ENCODE results near the gene PIP5K1B. TPM values are rescaled to one million over a fixed set of nuclear protein-coding genes. Genes with fewer than 3 reads are reported as not detected.
"Not testable (repeated sequence)": the region's sequence is repeated elsewhere in the genome, so short reads cannot be mapped to it uniquely, and the experiment has no call there.

The PIP5K1B gene
- total RNA-seq, 2 experiments from 2014 or later = 0.13 to 0.16 TPM

DNA sequence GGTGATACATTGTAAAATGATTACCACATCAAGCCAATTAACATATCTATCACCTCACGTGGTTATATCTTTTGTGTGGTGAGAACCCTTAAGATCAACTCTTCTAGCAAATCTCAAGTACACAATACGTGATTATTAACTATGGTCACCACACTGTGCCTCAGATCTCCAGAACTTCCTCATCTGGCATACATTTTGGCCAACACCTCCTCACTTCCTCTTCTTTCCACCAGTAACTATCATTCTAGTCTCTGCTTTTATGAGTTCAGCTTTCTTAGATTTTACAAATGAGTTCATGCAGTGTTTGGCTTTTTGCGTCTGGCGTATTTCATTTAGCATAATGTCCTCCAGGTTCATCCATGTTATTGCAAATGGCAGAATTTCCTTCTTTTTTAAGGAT is 273.0 kb downstream of the PIP5K1B start:
- ChIA-PET POLR2A (no interaction called here), CTCF (interaction anchor here (1.6 to 3.7 kb wide), 2 partner anchors 10 to 28 kb away, joined by 5 to 14 read pairs; no protein-coding TSS in a partner anchor)
- H3K4me1 Mint-ChIP-seq (ENCODE audit: low read depth) = peaks cover 35% of the 10 kb centered on the region
- no peak for DNase-seq
- H3K27me3 Mint-ChIP-seq (ENCODE audit: low read depth) = no peaks in the 10 kb centered on the region
- no peaks in the 10 kb centered on the region for H3K9me3 Mint-ChIP-seq (ENCODE audit: insufficient read depth)
- H3K27ac Mint-ChIP-seq = no peak overlapping the region
- ATAC-seq = no peak
- no peaks in the 10 kb centered on the region for H3K36me3 Mint-ChIP-seq (ENCODE audit: low read depth)
- H3K4me3 Mint-ChIP-seq = no peak overlapping the region

DNA sequence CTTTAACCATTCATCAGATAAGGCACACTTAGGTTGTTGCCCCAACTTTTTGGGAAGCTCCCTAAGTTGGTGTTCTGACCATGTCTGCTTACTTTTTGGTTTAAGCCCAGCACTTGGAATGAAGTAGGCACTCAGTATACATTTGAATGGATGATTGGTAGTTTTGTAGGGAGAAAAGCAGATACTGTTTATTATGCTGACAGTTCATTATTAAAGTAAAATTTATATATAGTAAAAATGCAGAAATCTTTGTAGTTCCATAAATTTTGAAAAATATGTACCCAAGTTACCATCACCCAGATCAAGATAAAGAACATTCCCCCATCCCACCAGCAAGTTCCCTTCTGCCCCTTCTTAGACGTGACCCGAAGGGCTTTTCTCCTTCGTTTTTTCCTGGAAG is 273.5 kb downstream of the PIP5K1B start:
- ChIA-PET CTCF (interaction anchor here (1.2 to 3.7 kb wide), 4 partner anchors 11 to 410 kb away, joined by 3 to 14 read pairs (median 8); no protein-coding TSS in a partner anchor), POLR2A (no interaction called here)
- no peaks in the 10 kb centered on the region for H3K36me3 Mint-ChIP-seq (ENCODE audit: low read depth)
- ATAC-seq (no peak), DNase-seq (no peak)
- no peak overlapping the region for H3K27ac Mint-ChIP-seq
- no peak overlapping the region for H3K4me3 Mint-ChIP-seq
- no peaks in the 10 kb centered on the region for H3K27me3 Mint-ChIP-seq (ENCODE audit: low read depth)
- H3K4me1 Mint-ChIP-seq (ENCODE audit: low read depth) = peaks cover 35% of the 10 kb centered on the region
- no peaks in the 10 kb centered on the region for H3K9me3 Mint-ChIP-seq (ENCODE audit: insufficient read depth)

DNA sequence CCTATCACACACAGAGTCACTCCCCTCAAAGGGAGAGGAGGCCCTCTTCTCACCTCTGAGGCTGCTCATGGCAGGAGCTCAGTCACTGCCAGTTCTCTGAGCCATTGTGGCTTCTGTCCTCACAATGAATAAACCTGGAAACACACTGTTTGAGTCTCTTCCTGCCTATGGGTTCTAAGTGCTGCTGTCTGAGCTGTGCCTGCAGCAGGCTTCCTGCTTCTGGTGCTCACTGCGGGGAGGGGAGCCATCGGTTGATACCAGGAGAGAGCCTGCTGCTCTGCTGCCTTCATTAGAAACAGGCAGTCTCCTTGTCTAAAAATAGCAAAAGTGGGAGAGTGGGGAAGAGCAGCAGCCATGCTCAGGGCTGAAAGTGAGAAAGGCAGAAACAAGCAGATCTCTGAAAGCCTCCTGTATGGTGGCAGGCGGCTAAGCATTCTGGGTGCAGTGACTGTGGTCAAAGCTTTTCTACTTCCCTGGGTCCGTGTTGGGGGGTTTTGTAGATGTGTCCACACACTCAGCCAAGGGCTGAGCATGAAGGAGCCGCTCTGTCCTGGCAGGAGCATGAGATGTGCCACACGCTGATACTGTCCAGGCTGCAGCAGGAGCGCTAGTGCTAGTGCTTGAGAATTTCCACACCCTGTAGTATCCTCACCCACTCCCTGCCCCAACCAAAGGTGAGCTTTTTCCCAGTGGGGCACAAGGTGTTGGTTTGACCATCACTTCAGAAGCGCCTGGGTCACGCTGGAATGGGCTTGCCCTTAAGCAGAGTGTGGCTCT is 274.7 kb downstream of the PIP5K1B start:
- DNase-seq (peak; percentile 41), ATAC-seq (peak; percentile 85)
- peaks cover 31% of the 10 kb centered on the region for H3K4me1 Mint-ChIP-seq (ENCODE audit: low read depth)
- no peaks in the 10 kb centered on the region for H3K9me3 Mint-ChIP-seq (ENCODE audit: insufficient read depth)
- ChIA-PET POLR2A (interaction anchor here (0.7 to 1.5 kb wide), 2 partner anchors 48 to 237 kb away, joined by 3 read pairs; no protein-coding TSS in a partner anchor), CTCF (interaction anchor here (1.2 to 3.7 kb wide), 3 partner anchors 20 to 412 kb away, joined by 3 to 14 read pairs (median 10); no protein-coding TSS in a partner anchor)
- peak overlapping the region; percentile 54 for H3K27ac Mint-ChIP-seq
- H3K36me3 Mint-ChIP-seq (ENCODE audit: low read depth) = no peaks in the 10 kb centered on the region
- no peaks in the 10 kb centered on the region for H3K27me3 Mint-ChIP-seq (ENCODE audit: low read depth)
- H3K4me3 Mint-ChIP-seq = no peak overlapping the region

DNA sequence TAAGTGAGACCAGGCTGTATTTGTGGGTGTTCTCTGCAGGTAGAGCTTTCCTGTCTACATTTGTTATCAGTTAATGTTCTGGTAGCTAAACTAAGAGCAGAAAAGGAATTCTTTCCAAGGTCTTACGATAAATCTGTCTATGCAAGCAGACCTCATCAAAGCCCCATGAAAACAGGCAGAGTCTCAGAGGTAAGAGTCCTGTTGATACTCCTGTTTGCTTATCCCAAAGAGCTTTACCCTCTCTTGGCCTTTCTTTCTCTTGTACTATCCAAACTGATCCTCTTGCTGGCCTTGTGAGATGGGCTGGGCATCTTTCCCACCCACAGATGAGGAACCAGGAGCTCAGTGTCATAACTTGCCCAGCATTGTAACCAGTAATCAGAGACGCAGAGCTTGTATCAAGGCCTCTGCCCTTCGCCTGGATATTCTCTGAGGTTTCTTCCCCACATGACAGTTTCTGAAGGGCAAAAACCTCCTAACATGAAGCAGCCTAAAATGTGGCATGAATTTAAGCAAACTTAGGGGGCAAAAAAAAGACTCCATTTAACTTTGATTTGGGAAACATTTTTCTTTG is 275.4 kb downstream of the PIP5K1B start:
- Mint-ChIP-seq H3K4me1 (ENCODE audit: low read depth) (peaks cover 31% of the 10 kb centered on the region), H3K27ac (no peak overlapping the region), H3K9me3 (ENCODE audit: insufficient read depth) (no peaks in the 10 kb centered on the region), H3K27me3 (ENCODE audit: low read depth) (no peaks in the 10 kb centered on the region), H3K36me3 (ENCODE audit: low read depth) (no peaks in the 10 kb centered on the region), H3K4me3 (no peak overlapping the region)
- ATAC-seq (no peak), DNase-seq (no peak)
- ChIA-PET CTCF (interaction anchor here (1.1 to 3.7 kb wide), 4 partner anchors 17 to 31 kb away, joined by 4 to 14 read pairs (median 8); no protein-coding TSS in a partner anchor), POLR2A (interaction anchor here (0.7 to 1.5 kb wide), 2 partner anchors 48 to 237 kb away, joined by 3 read pairs; no protein-coding TSS in a partner anchor)

DNA sequence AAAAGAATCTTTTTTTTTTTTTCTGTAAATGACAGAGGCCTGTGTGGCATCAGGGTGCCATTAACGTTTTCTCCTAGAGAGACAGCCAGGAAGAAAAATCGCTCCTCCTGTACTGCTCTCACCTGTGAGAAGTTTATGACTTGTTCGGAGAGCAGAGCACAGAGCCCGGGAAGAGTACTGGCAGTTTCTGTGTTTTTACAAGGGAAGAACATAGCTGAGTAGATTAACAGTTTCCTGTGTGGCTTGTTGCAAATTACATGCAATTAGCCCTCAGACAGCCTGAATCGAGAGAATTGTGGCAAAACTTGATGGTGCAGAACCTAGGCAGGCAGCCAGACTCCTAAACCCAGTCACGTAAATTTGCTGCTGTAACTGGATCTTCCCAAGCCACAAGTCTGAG is 276.7 kb downstream of the PIP5K1B start:
- peaks cover 28% of the 10 kb centered on the region for H3K4me1 Mint-ChIP-seq (ENCODE audit: low read depth)
- no peaks in the 10 kb centered on the region for H3K36me3 Mint-ChIP-seq (ENCODE audit: low read depth)
- H3K4me3 Mint-ChIP-seq = no peak overlapping the region
- peak overlapping the region; percentile 59 for H3K27ac Mint-ChIP-seq
- DNase-seq (no peak), ATAC-seq (no peak)
- no peaks in the 10 kb centered on the region for H3K9me3 Mint-ChIP-seq (ENCODE audit: insufficient read depth)
- H3K27me3 Mint-ChIP-seq (ENCODE audit: low read depth) = no peaks in the 10 kb centered on the region
- CTCF ChIA-PET = interaction anchor here (1.0 to 1.9 kb wide), 3 partner anchors 13 to 35 kb away, joined by 3 to 7 read pairs (median 3); no protein-coding TSS in a partner anchor
- POLR2A ChIA-PET = interaction anchor here (0.9 kb wide), 1 partner anchor 49 kb away, joined by 3 read pairs; no protein-coding TSS in a partner anchor

DNA sequence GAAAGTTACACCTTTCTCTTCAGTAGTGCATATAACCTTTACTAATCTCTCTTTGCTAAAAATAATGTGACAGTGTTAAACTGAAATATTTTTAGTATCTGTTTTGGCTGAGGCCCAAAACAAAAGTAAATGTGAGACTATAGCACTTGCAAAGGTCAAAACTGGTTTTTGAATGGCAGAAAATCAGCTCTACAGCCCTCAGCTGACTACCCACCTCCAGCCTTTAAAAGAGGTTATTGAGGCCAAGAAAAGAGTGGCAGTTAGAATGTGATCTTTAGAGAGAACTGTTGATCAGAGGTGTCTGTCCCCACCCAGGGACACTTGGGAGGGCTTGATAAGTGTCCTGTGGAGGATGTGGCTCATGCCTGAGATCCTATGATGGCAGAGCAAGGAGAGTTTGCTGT is 278.0 kb downstream of the PIP5K1B start:
- Mint-ChIP-seq H3K4me1 (ENCODE audit: low read depth) (peaks cover 28% of the 10 kb centered on the region), H3K27ac (no peak overlapping the region), H3K4me3 (no peak overlapping the region), H3K9me3 (ENCODE audit: insufficient read depth) (no peaks in the 10 kb centered on the region), H3K36me3 (ENCODE audit: low read depth) (no peaks in the 10 kb centered on the region), H3K27me3 (ENCODE audit: low read depth) (no peaks in the 10 kb centered on the region)
- ChIA-PET POLR2A (no interaction called here), CTCF (interaction anchor here (2.5 kb wide), 1 partner anchor 8 kb away, joined by 15 read pairs; no protein-coding TSS in a partner anchor)
- DNase-seq (no peak), ATAC-seq (no peak)

DNA sequence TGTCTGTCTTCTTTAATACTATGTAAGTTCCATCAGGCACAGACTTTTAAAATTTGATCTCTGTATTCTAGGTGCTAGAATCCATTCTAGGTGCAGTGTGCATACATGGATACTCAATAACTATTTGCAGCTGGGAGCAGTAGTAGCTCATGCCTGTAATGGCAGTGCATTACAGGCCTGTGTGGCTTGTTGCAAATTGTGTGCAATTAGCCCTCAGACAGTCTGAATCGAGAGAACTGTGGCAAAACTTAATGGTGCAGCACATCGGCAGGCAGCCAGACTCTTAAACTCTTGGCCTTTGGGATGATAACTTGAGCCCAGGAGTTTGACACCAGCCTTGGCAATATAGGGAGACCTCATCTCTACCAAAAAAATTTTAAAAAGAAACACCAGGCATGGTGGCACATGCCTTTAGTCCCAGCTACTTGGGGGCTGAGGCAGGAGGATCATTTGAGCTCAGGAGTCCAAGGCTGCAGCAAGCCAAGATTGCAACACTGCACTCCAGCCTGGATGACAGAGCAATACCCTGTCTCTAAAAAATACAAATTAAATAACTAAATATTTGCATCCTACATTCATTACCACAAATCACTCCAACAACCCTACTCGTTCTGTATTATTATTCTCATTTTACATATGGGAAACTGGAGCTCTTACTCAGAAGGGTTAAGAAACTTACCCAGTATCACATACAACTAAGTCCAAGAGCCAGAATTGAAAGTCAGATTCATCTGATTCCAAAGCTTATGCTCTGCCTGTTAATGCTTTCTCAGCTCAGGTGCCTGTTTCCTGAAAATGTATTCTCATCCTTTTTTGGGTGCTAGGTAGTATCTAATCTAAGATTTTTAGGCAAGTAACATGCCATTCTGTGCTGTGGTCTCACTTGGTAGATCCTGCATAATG is 278.7 kb downstream of the PIP5K1B start:
- Mint-ChIP-seq H3K36me3 (ENCODE audit: low read depth) (no peaks in the 10 kb centered on the region), H3K27me3 (ENCODE audit: low read depth) (no peaks in the 10 kb centered on the region)
- POLR2A ChIA-PET = interaction anchor here (0.6 to 1.2 kb wide), 2 partner anchors 10 to 204 kb away, joined by 3 read pairs; no protein-coding TSS in a partner anchor

DNA sequence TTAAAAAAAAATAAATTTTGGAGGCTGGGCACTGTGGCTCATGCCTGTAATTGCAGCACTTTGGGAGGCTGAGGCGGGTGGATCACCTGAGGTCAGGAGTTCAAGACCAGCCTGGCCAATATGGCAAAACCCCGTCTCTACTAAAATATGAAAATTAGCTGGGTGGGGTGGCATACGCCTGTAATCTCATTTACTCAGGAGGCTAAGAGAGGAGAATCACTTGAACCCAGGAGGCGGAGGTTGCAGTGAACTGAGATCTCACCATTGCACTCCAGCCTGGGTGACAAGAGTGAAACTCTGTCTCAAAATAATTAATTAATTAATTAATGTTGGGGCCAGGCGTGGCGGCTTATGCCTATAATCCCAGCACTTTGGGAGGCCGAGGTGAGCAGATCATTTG is 281.9 kb downstream of the PIP5K1B start:
- H3K27ac Mint-ChIP-seq; H3K4me3 Mint-ChIP-seq; POLR2A ChIA-PET; H3K27me3 Mint-ChIP-seq (ENCODE audit: low read depth); ATAC-seq; H3K9me3 Mint-ChIP-seq (ENCODE audit: insufficient read depth); DNase-seq; H3K4me1 Mint-ChIP-seq (ENCODE audit: low read depth); CTCF ChIA-PET; H3K36me3 Mint-ChIP-seq (ENCODE audit: low read depth): not testable (repeated sequence)

More for the DNA sequence above, 278.7 kb downstream of the PIP5K1B start:
- peaks cover 28% of the 10 kb centered on the region for H3K4me1 Mint-ChIP-seq (ENCODE audit: low read depth)
- ATAC-seq (no peak), DNase-seq (no peak)
- no peak overlapping the region for H3K4me3 Mint-ChIP-seq
- CTCF ChIA-PET = interaction anchor here (0.7 to 2.5 kb wide), 3 partner anchors 9 to 400 kb away, joined by 3 to 15 read pairs (median 4); no protein-coding TSS in a partner anchor
- H3K27ac Mint-ChIP-seq = no peak overlapping the region
- no peaks in the 10 kb centered on the region for H3K9me3 Mint-ChIP-seq (ENCODE audit: insufficient read depth)

DNA sequence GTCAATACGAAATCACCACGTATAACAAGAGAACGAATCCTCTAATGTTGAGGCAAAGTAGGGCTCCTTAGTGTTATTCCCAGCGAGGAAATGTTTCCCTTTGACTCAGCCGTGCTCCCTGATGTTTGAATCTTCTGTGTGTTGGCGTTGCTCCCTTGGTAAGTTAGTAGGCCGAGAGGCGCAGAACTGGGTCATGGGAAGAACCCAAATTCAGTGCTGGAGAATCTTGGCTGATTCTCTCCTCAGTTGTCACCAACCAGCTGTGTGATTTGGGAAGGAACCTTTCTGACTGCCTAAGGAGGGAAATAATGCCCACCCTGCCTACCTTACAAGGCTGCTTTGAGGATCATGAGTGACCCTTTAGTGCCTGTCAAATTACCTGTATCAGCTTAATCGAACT is 286.4 kb downstream of the PIP5K1B start:
- Mint-ChIP-seq H3K4me1 (ENCODE audit: low read depth) (peaks cover 7% of the 10 kb centered on the region), H3K36me3 (ENCODE audit: low read depth) (no peaks in the 10 kb centered on the region), H3K27me3 (ENCODE audit: low read depth) (no peaks in the 10 kb centered on the region), H3K9me3 (ENCODE audit: insufficient read depth) (no peaks in the 10 kb centered on the region), H3K27ac (no peak overlapping the region), H3K4me3 (no peak overlapping the region)
- ATAC-seq = no peak
- POLR2A ChIA-PET = no interaction called here
- DNase-seq = no peak
- CTCF ChIA-PET = interaction anchor here (1.8 kb wide), 1 partner anchor 8 kb away, joined by 4 read pairs; no protein-coding TSS in a partner anchor

DNA sequence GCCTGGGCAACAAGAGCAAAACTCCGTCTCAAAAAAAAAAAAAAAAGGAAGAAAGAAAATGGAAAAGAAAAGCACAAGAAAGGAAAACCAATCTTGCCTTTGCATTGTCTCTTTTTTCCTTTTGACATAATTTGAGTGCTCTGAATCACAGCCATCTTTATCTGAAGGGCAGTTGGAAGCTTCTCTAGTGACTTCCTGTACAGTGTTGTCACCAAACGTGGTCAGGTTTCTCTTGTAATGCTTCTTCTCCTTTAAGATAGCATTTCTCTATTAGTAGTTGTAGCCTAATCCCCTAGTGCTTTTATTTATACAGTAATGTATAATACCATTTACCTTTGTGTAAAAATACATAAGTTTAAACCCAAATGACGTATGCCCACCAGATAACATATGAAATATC is 290.7 kb downstream of the PIP5K1B start:
- Mint-ChIP-seq H3K36me3 (ENCODE audit: low read depth) (no peaks in the 10 kb centered on the region), H3K4me1 (ENCODE audit: low read depth) (peaks cover 16% of the 10 kb centered on the region), H3K27me3 (ENCODE audit: low read depth) (peaks cover 3% of the 10 kb centered on the region), H3K4me3 (no peak overlapping the region), H3K9me3 (ENCODE audit: insufficient read depth) (no peaks in the 10 kb centered on the region), H3K27ac (no peak overlapping the region)
- ATAC-seq = no peak
- ChIA-PET CTCF (interaction anchor here (0.6 to 2.0 kb wide), 8 partner anchors 14 to 412 kb away, joined by 3 to 9 read pairs (median 4); a partner anchor contains a TSS), POLR2A (no interaction called here)
- DNase-seq = no peak

DNA sequence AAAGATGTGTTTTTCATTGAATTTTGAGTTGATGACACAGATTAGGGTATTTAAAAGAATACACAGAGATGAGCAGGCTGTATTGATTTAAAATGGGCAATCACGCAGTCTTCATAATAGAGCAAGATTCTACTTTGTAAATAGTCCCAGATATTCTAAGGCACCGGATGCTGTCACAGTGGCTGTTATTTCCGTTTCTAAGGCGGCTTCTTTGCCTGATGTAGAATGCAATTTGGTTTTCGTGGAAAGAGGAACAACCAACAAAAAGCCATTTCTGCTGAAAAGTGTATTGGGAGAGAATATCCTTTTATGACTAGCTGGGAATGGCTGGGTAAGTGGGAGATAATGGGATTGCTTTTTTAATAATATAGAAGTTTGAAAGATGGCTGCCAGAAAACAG is 291.4 kb downstream of the PIP5K1B start:
- ATAC-seq (no peak), DNase-seq (no peak)
- Mint-ChIP-seq H3K36me3 (ENCODE audit: low read depth) (no peaks in the 10 kb centered on the region), H3K27me3 (ENCODE audit: low read depth) (peaks cover 3% of the 10 kb centered on the region), H3K9me3 (ENCODE audit: insufficient read depth) (no peaks in the 10 kb centered on the region), H3K4me3 (no peak overlapping the region), H3K4me1 (ENCODE audit: low read depth) (peaks cover 16% of the 10 kb centered on the region), H3K27ac (no peak overlapping the region)
- ChIA-PET CTCF (interaction anchor here (0.6 to 2.0 kb wide), 7 partner anchors 15 to 217 kb away, joined by 3 to 9 read pairs (median 5); a partner anchor contains a TSS), POLR2A (interaction anchor here (1.0 kb wide), 1 partner anchor 39 kb away, joined by 3 read pairs; the partner anchor contains the start of gene FXN)

Data from activated CD8-positive, alpha-beta T cell treated with anti-CD3 and anti-CD28 coated beads, Interleukin-2, amount 10 ng/mL, durations not matched to agents 7 days and 5 days (primary cell).